HG03460 (cell line): ENCODE data around the gene RBM18.

Experiments
- ATAC-seq: cut with Tn5 transposase; IDR thresholded peaks from one replicate; pipeline ENCODE4 v1.9.1; 2021; ENCODE audit not compliant: unreplicated experiment

Gene RBM18, protein sequence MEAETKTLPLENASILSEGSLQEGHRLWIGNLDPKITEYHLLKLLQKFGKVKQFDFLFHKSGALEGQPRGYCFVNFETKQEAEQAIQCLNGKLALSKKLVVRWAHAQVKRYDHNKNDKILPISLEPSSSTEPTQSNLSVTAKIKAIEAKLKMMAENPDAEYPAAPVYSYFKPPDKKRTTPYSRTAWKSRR

DNA sequence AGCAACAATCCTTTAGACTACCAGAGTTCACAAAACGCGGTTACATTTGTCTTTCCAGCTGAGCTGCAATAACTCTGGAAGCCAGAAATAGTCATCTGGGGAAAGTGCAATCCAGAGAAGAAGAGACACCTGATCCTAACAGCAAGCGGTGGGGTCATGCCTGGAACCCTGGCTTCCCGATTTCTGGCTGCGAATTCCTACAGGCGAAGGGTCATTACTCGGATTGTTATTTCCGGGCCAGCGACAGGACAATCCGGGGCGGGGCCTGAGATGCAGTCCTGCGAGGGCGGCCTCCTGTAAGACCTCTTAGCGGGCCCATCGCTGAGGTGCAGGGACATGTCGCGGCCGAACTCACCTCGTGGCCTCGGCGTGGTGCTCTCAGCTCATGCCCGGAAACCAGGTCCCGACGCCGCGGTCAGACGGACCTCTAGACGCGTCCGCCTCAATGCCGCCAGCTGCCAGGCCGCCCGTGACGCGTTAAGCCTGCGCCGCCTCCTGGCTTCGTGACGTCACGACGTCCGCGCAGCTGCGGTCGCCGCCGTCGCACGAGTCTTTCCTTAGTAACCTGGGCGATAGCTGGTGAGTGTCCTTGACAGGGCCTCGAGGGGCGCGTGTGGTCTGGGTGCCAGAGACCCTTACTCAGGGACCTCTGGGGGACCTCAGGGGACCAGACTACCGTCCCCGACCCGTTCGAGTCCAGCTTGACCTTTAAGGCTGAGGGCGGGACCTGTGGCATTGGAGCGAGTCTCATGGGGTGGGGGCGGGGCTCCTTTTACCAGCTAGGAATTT is at the start of gene RBM18, which contains the start of gene MRRF:
TSS of gene RBM18 (minus strand) at position 481 of the 789 bp plus-strand sequence. CDS start 3,348 bp downstream, outside the sequence.
TSS of gene MRRF (plus strand) at position 523 of the 789 bp plus-strand sequence. CDS start 6,010 bp downstream, outside the sequence.
- ATAC-seq, result peak; percentile 80

DNA sequence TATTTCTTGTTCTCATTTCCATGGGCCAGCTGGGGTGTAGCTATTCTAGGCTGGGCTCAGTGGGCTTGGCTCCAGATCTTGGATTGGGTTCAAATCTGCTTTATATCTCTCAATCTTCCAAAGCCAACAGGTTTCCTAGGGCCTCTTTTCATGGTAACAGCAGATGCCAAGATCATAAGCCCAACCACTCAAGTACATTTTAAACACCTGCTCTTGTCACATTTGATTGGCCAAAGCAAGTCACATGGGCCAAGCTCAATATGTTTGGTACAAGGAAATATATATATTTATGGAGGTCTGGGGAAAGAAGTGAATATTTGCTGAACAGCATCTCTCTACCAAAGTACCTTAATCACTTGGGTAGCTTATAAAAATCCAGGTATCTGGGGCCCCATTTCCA is 49.5 kb upstream of the RBM18 start:
- ATAC-seq, result no peak

DNA sequence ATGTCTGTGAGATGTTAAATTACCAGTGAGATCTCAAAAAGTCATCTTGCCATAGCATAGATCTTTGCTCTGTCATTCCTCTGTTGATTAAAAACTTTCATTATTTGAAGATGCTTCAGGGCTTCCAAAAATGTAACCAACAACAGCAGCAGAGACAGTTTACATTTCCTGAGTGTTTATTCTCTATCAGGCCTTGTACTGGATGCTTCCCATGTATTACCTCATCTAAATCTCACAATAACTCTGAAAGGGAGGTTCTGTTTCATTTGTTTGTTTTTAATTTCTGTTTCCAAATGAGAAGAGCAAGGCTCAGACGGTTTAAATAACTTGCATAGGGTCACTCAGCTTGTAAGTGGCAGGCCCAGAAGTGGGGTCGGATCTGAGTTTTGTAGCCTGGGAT is 45.2 kb upstream of the RBM18 start:
- no peak for ATAC-seq

DNA sequence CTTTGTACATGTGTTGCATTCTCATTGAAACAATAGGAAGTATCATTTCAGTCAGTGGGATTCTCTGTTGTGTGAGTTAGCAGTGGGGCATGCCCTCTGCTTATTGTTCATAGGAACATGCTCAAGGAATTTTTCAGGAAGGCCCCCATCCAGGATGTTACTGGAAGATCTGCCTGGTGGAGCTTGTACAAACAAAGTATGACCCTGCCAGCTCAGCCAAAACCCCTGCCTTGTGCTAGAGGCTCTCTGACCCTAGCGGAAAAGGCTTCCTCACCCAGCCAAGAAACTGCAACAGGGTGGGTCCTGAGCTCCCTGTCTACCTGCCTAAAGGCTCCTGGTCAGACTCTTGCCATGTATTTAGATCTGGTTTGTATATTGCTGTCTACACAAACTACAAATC is 43.3 kb upstream of the RBM18 start:
- ATAC-seq, result no peak

DNA sequence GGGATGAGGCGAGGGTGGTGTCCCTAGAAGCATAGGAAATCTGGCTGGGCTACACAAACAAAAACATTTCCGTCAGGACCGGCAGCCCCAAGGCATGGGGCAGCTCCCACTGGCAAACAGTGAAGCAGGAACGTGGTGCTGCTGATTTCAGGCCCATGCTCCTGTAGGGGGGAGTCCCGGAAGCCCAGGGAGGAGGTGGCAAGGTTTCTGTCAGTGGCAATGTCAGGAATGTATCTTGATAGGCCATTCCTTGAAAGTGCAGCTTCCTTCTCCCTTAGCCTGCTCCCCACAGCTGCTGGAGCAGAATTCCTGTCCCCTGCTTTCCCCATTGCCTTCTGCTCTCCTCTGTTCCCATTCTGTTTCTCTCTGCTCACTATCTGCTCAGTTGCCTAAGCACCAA is 42.4 kb upstream of the RBM18 start:
- no peak for ATAC-seq

DNA sequence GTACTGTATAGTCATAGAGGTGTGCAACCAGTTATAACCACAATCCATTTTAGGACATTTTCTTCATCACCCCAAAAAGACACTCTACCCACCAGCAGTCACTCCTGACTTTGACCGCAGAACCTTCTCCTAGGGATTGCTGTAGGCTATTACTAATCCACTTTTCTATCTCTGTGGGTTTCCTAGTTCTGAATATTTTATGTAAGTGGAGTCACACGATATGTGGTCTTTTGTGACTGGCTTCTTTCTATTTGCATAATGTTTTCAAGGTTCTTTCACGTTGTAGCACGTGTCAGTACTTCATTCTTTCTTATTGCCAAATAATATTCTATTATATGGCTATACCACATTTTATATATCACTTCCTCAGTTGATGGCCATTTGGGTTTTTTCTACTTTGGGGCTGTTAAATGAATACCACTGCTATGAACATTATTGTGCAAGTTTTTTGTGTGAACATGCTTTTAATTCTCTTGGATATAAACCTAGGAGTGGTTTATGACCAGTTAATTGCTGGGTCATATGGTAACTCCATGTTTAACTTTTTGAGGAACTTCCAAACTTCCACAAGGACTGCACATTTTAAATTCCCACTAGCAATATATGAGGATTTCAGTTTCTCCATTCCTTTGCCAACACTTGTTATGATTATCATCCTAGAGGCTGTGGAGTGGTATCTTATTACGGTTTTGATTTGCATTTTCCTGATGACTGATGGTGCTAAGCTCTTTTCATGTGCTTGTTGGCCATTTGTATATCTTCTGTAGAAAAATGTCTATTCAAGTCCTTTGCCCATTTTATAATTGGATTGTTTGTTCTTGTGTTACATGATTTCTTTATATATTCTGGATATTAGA is 37.8 kb upstream of the RBM18 start:
- ATAC-seq, result no peak

DNA sequence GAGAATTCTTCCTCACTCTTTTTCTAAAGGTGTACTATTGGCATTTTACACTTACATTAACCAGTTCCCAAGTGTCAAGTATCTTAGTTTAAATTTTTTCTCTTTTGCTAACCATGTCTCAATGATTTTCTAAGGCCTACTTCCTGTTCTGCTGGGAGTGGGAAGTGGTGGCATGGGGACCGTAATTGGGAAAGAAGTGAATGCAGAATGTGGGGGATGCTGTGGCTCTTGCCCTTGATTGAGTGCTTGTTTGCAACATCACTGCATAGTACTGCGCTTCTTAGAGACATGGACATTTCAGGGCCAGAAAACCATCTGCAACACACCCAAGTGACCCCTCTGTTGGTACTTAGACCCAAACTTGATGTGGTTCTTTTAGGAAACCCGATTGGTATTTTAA is 32.9 kb upstream of the RBM18 start:
- no peak for ATAC-seq

DNA sequence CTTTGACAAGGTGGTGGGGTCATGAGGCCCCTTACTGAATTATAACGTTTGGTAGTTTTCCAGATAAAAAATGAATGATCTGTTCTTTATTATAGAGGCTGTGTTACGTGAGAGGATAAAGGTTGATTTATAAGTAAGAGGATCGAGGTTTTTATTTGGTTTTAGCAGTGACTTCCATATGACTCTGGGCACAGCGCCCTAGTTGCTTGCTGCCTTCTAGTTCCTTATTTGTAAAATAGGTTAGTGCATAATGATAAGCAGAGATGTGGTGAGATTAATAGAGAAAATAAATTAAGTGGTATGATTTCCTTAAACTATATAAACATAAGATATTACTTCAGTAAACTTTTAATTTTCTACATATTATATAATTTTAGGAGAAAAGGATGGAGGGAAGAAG is 29.9 kb upstream of the RBM18 start:
- no peak for ATAC-seq

DNA sequence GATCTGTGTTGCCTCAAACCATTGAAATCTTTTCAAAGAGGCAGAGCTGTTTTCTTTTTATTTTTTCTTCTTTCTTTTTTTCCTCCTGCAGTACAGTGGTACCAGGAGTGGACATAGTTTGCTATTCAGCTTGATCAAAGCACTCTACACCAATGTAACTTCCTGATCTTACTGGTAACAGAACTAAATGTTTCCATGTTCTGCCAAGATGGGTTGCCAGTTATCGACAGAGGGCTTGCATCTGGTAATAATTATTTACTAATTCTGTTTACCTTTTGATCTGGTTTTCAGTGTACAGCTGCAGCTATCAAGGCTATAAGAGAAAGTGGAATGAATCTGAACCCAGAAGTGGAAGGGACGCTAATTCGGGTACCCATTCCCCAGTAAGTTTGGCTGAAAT is 26.8 kb upstream of the RBM18 start:
- ATAC-seq, result no peak

DNA sequence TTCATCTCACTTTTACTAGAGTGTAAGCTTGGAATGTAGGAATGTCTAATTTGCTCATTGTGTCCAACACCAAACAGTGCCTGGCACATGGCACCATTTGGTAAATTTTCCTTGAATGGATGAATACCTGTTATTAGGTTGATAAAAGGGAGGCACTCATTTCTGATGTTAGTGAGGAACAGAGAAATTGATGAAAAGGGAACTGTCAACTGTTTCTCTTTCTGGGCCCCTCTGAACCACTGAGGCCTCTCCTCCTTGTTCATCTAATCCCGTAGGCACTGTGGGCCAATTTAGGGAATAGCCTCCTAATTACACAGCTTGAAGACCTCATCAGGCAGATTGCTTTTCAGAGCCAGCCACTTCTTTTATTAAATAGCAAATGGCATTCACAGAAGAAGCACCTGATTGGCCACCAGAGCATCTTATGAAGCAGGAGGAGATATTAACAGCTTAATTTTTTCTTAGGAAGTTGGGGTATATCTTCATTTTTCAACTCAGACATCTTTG is 22.6 kb upstream of the RBM18 start:
- ATAC-seq, result no peak

DNA sequence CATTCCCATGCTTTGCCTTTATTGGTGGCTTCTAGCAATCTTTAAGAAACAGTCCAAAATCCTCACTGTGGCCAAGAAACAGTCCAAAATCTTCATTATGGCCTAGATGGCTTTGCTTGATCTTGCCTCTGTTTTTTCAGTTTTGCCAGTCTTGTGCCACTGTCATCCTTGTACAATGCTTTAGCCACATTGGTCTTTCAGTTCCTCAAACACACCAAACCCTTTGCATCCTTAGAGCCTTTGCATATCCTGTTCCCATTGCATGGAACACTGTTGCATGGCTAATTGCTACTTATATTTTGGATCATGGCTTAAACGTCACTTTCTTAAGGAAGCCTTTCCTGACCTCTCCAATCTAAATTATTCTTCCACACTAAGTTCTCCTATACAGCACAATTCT is 22.1 kb upstream of the RBM18 start:
- ATAC-seq, result peak; percentile 68

DNA sequence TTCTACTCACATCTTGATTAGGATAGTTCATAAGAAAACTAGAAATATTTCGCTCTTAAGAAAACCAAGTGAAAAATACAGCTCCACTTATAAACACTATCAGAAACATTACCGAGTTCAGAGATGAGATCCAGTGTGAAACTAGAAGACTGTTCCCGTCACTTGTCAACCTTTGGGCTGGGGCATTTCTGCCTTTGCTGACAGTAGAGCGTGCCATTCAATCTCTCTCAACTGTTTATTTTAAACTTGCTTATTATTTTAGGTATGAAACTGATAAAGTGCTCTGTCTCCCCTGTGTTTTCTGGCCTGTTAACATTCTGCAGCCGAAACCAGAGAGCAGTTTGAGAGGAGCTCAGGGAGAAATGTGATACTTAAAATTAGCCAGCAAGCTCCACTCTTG is 16.7 kb upstream of the RBM18 start:
- no peak for ATAC-seq

DNA sequence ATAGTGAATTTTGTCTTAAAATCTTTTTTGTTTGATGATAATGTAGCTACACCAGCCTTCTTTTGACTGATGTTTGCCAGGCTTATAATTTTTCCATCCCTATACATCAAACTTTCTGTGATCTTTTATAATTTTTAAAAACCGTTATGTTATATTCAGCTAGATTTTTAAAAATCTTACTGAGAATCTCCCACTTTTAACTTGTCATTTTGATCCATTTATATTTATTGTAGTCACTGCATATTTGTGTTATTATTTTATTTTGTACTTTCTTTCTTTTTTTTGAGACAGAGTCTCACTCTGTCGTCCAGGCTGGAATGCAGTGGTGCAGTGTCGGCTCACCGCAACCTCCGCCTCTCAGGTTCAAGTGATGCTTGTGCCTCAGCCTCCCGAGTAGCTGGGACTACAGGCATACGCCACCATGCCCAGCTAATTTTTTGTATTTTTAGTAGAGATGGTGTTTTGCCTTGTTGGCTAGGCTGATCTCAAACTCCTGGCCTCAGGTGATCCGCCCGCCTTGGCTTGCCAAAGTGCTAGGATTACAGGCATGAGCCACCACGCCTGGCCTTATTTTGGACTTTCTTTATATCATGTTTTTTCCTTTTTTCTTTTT is 12.8 kb upstream of the RBM18 start:
- ATAC-seq, result no peak

DNA sequence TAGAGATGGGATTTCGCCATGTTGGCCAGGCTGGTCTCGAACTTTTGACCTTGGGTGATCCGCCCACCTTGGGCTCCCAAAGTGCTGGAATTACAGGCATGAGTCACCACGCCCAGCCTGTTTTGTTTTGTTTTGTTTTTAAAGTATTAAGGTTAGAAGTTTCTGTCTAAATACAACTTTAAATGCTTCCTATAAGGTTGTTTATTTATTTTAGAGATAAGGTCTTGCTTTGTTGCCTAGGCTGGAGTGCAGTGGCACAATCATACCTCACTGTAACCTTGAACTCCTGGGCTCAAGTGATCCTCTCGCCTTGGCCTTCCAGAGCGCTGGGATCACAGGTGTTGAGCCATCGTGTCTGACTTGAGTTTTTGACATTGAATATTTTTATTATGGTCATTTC is 11.5 kb upstream of the RBM18 start:
- no peak for ATAC-seq

DNA sequence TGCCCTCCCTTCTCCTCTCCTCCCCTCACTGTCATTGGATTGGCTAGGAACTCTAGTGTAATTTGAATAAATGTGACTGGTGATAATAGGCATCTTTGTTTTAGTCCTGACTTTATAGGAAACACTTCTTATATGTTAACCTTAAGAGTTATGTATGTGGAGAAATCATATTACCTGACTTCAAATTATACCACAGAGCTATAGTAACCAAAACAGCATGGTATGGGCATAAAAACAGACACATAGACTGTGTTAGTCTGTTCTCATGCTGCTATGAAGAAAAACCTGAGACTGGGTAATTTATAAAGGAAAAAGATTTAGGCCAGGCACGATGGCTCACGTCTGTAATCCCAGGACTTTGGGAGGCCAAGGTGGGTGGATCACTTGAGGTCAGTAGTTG is 9.4 kb upstream of the RBM18 start:
- no peak for ATAC-seq

DNA sequence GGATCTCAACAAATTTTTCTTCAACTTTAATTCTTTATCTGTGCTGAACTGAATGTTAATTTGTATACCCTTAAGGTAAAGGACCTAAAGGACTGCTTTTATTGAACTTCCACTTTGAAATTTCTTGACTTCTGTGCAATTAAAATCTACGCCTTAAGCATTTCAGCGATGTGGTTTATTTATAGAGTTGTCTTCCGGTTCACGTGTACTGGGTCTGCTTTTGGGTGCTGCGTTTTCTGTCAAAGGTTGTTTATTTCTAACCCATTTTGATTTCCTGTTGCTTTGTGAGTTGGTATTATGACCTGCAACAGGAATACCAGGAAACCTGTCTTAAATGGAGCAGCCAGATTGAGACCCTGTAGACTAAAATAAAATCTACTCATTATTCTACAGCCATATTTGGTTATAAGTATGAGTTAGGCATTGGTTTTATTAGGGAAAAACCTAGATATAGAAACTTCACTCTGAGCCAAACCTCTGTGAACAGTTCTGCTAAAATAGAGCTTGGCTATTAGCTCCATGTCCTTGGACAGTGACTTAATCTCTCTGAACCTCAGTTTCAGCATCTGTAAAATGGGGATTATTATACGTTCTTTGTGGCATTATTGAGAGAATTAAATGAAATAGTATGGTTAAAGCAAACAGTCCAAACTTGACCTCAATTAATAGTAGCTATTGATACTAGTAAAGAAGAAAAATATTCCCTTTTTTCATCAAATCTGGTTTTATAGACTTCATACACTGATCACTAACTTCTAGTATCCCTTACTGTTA is 3.6 kb upstream of the RBM18 start:
- no peak for ATAC-seq

DNA sequence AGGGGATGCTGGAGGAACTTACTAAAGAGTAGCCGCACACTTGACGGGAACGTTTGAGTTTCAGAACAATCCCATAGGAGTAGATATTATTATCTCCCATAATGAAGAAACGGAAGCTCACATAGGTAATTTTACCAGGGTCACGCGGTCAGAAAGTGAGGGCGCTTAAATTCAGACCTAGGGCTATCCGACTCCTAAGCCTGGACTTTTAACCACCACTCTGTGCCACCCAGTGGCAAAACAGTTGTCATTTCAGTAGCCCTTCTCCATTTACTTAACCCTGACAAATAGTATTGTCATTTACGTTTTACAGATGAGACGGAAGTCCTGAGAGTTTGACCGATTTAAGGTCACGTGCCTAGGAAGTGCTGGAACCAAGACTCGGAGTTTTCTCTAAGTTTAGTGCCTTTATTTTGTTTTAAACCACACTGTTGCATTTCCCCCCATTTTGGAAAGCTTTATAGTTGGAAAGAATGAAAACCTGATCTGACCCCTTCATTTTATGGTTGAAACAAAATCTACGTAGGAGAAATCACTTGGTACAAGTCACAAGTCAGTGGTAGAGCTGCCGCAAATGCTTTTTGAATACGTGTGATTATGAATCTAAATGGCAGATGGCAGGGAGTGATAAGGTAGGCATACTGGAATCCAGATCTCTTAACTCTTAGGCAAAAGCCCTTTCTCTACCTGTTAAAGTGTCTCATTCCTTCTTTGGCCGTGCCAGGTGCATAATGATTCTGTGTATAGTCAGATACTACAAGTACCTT is 692 bp upstream of the RBM18 start:
- peak; percentile 29 for ATAC-seq

DNA sequence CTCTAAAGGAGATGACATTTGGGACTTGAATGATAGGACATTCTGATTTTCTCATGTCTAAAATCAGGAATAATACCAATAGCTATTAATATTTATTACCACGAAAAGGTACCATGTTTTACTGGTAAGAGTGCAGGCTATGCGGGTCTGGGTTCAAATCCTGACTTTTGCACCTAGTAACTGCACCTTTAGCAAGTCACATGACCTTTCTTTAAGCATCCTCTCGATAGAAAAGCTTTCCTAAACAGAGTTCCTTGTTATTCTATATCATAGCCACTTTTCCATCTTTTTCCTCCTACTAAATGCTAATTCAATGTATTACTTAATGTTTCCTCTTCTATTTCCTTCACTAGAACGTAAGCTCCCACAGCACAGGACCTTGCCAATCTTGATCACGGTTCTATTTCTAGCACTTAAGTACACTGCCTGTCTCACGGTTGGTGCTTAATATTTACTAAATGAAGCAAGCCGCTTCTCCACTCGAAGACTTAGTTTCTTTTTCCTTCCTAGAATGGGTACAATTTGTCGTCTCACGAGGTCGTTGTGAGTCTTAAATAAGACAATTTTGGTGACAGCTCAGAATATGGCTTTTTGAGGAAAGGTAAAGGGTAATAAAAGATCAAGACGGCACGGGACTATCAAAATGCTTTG is 816 bp downstream of the RBM18 start:
- ATAC-seq, result no peak

DNA sequence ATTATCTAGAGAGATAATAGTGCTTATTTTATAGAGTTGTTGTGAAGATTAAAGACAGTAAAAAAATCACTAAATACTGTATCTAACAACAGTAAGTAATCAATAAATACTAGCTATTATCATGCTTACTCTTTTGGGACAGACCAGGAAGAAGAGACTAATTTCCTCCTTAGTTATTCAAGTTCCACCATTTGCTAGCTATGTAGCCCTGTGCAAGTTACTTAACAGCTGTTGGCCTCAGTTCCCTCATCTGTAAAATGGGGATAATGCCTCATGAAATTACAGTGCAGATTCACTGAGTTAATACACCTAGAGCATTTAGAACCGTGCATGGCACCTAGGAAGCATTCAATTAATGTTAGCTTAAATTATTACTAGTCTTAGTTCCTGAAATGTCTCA is 2.6 kb downstream of the RBM18 start:
- ATAC-seq, result no peak
